IPS-18a (cell line): Measurements from ENCODE around the gene PEMT.

ENCODE experiments used
- H3K27ac ChIP-seq: one replicate; pipeline ENCODE4 v1.5.1; 2013; ENCODE audit warnings: low read length
- H3K27me3 ChIP-seq: one replicate; pipeline ENCODE4 v1.6.1; 2013; ENCODE audit warnings: mild to moderate bottlenecking, low read length; ENCODE audit not compliant: control insufficient read depth, insufficient read depth
- H3K36me3 ChIP-seq: one replicate; pipeline ENCODE4 v1.6.1; 2013; ENCODE audit warnings: low read depth, low read length; ENCODE audit not compliant: control insufficient read depth
- H3K4me1 ChIP-seq: one replicate; pipeline ENCODE4 v1.6.1; 2013; ENCODE audit warnings: low read depth, low read length; ENCODE audit not compliant: control insufficient read depth
- H3K4me3 ChIP-seq: one replicate; pipeline ENCODE4 v1.5.1; 2013; ENCODE audit warnings: low read length
- H3K9ac ChIP-seq: one replicate; pipeline ENCODE4 v1.6.1; 2013; ENCODE audit warnings: mild to moderate bottlenecking, low read length, moderate library complexity
- H3K9me3 ChIP-seq: one replicate; pipeline ENCODE4 v1.6.1; 2013; ENCODE audit warnings: low read depth, low read length; ENCODE audit not compliant: control insufficient read depth

The PEMT gene

DNA sequence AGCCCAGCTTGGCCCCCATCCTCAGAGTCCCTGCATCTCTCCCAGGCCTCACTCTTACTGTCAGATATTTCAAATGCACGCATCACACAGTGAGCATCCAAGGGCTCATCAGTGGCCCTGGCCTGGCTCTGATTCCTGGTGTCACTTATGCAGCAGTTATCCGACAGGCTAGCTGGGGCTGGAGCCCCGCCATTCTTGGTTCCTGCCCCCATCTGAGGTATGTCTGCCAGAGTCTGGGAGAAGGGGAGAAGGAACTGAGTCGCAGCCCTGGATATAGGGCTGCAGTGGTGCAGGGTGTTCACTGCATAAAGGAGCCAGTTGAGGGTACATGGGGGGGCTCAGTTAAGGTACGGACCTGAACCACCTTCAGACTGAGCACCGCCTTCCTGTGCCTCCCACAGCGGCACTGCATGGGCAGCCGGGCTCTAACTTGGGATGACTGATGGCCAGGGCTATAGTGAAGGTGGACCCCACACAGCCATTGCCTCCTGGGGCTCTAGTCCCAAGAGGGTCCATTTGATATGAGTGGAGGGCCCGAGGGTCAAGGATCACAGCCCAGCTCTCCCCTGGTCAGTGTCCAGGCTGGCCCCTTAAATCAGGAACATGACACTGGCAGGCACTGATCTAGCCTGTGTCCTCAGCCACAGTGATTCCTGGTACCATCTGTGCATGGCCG lies 93.5 kb downstream of the PEMT start:
- peaks cover 10% of the 10 kb centered on the region for H3K4me1 ChIP-seq
- no peak overlapping the region for H3K27ac ChIP-seq
- H3K9me3 ChIP-seq: no peaks in the 10 kb centered on the region
- H3K27me3 ChIP-seq: peaks cover 30% of the 10 kb centered on the region
- H3K4me3 ChIP-seq: no peak overlapping the region
- no peaks in the 10 kb centered on the region for H3K36me3 ChIP-seq
- no peak overlapping the region for H3K9ac ChIP-seq

DNA sequence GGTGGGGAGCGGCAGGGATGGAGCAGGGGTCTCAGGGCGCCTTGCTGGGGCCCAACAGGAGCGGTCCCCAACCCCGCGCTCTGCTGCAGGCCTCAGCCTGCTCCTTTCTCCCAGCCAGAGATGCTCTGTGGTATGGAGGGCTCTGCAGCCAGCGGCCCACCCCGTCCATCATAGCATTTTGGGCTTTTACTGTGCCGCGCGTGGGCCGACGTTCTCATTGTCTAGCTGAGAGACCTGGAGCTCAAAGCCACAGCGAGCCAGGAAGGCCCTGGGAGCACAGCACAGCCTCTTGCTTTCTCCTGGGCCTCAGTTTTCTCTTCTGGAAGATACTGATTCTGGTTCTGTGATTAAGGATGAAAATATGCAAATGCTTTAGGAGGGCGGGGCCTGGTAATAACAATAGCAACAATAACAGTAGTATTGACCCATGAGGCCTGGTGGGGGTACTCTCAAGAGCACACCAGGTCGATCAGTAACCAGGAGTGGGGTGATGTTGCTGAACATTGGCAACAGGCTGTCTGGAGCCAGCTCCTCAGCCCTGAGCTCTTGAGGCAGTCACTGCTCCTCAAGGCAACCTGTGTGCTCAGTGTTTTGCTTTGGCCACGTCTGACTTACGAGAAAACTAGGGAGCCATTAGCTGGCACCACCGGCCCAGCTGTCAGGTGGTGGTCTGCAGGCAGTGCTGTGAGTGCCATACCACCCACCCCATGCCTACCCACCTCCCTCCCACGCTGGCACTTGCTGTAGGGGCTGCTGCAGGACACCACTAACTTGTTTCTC lies 94.3 kb downstream of the PEMT start:
- Histone ChIP-seq H3K9me3 (no peaks in the 10 kb centered on the region), H3K36me3 (no peaks in the 10 kb centered on the region), H3K4me1 (peaks cover 13% of the 10 kb centered on the region), H3K4me3 (peak overlapping the region; percentile 16), H3K27me3 (peaks cover 30% of the 10 kb centered on the region), H3K9ac (no peak overlapping the region), H3K27ac (no peak overlapping the region)

DNA sequence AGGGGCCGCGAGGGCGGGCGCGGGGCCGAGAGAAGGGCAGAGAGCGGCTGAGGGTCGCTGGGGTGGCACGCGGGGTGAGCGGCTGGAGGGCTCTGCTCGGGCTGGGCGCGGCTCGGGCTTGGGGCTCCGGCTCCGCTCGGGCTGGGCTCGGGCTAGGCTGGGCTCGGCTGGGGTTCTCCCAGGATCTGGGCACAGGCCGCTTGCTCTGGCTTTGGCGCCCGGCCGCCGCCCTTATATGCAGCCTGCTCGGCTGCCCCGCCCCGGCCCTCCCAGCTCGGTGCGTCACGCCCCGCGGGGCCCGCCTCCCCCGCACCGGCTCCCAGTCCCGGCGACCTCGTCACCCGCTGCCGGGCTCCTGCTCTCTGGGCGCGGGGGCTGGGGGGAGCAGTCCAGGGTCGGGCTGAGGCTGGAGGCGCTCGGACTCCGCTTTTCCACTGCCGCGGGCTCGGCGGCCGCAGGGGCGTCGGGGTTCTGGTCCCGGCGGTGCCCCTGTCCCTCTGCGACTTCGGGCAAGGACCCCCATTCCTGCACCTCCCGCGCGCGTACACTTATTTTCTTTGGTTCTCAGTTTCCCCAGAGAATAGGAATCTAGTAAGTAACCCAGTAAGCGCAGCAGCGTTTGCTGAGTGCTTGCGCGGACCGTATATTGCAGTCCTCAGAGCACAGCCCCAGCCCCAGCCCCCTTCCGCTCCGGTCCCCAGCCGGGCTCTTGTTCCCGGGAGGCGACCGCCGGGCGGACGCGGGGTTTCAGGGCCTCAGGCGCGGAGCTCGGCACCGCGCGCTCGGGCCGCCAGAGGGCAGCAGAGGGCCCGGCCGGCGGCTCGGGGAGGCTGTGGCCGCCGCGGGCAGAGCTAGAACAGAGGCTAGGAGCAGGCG lies 95.1 kb downstream of the PEMT start, which contains the start of gene RASD1:
RASD1 (minus strand) TSS at position 207 of the 876 bp plus-strand sequence. CDS start 214 bp downstream, outside the sequence.
- H3K4me1 ChIP-seq: peaks cover 13% of the 10 kb centered on the region
- peak within 1 kb of the TSS; percentile 35 for H3K9ac ChIP-seq
- peaks cover 30% of the 10 kb centered on the region for H3K27me3 ChIP-seq
- peaks cover 4% of the 10 kb centered on the region for H3K36me3 ChIP-seq
- no peak within 1 kb of the TSS for H3K27ac ChIP-seq
- H3K9me3 ChIP-seq: no peaks in the 10 kb centered on the region
- peak within 1 kb of the TSS; percentile 78 for H3K4me3 ChIP-seq

DNA sequence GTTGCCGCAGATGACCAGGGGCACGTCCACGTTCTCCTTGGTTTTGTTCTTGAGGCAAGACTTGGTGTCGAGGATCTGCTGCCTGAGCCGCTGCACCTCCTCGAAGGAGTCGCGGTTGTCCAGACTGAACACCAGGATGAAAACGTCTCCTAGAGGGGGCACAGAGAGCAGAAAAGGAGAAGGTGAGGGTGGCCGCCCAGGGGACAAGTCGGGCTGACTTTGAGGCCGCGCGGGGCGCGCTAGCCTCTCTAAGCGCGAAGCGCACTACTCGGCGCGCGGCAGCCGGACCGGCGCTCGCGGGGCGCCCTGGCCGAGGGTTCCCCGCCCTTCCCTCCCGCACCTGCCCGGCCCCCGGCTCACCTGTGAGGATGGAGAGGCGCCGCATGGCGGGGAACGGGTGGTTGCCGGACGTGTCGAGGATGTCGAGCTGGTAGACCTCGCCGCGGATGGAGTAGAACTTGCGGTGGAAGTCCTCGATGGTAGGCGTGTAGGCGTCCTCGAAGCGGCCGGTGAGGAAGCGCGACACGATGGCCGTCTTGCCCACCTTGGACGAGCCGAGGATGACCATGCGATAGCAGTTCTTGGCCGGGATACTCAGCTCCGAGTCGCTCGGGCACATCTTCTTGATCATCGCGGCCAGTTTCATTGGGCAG lies 95.8 kb downstream of the PEMT start:
- Histone ChIP-seq H3K4me3 (peak overlapping the region; percentile 61), H3K9me3 (no peaks in the 10 kb centered on the region), H3K4me1 (peaks cover 13% of the 10 kb centered on the region), H3K27me3 (peaks cover 30% of the 10 kb centered on the region), H3K27ac (no peak overlapping the region), H3K36me3 (peaks cover 9% of the 10 kb centered on the region), H3K9ac (peak overlapping the region; percentile 35)

DNA sequence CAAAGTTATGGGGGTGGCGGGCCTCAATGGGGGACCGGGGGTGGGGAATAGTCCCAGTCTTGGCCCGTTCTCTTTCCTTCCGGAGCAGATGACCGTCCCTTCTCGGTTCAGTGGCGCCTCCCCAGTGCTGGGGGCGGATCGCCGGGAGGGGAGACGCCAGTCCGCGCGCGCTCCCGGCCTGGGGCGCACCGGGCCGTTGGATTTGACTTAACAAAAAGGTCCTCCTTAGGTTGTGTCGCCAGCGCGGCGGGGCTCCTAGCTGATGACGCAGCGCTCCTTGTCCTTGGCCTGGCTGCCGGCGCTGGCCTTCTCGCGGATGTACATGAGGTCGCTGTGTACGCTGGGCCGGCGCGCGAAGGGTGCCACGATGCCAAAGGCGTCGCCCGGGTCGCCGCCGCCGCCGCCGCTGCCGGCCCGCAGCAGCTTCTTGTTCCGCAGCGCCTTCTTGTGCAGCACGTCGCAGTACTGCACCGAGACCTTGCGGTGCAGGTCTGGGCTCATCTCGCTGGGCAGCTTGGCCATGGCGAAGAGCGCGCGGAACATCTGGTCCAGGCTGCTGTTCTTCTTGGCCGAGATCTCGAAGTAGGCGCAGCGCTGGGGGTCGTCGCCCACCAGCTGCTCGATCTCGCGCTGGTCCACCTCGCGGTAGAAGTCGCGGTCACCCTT lies 96.5 kb downstream of the PEMT start:
- no peak overlapping the region for H3K27ac ChIP-seq
- peak overlapping the region; percentile 61 for H3K4me3 ChIP-seq
- H3K9me3 ChIP-seq: no peaks in the 10 kb centered on the region
- H3K36me3 ChIP-seq: peaks cover 9% of the 10 kb centered on the region
- no peak overlapping the region for H3K9ac ChIP-seq
- peaks cover 30% of the 10 kb centered on the region for H3K27me3 ChIP-seq
- H3K4me1 ChIP-seq: peaks cover 13% of the 10 kb centered on the region

DNA sequence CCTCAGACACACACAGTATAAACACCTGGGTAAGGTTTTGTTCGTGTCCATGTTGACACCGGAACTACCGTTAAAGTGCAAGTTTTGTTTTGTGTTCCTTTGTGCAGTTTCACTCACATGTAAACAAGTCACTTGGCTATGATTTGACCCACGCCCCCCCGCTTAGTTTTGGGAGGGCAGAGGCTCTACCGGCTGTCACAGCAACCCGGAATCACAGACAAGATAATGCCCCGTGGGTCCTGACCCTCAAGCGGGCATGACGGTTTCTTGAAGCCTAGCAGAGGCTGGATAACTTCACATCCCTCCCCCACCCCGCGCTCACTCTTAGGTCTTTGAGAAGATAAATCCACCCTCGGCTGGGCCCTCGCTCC lies 97.0 kb downstream of the PEMT start:
- peaks cover 9% of the 10 kb centered on the region for H3K36me3 ChIP-seq
- H3K4me1 ChIP-seq: peaks cover 13% of the 10 kb centered on the region
- peak overlapping the region; percentile 61 for H3K4me3 ChIP-seq
- no peaks in the 10 kb centered on the region for H3K9me3 ChIP-seq
- no peak overlapping the region for H3K27ac ChIP-seq
- H3K27me3 ChIP-seq: peaks cover 30% of the 10 kb centered on the region
- H3K9ac ChIP-seq: no peak overlapping the region

DNA sequence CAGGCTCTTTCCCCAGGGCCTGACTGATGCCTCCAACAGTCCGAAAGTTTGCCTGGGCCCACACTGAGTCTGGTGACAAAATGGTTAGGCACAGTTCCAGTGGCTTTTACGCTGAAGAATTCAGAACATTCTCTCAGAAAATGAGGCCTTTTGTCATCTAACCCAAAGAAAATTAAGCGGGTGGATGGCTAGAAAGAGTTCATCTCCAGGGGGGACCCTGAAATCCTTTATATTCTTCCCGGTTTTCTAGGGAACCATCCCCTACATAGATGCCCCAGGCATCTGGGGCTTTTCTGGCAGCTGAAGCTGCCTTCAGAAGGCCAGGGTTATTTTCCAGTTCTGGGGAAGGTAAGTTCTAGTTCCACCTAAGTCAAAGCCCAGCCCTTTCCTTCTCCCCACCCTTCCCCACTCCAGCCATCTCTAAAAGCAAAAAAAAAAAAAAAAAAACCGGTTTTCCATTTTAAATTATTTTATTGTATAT lies 97.5 kb downstream of the PEMT start:
- Histone ChIP-seq H3K4me1 (peaks cover 13% of the 10 kb centered on the region), H3K9me3 (no peaks in the 10 kb centered on the region), H3K27me3 (peaks cover 30% of the 10 kb centered on the region), H3K9ac (no peak overlapping the region), H3K36me3 (peaks cover 9% of the 10 kb centered on the region), H3K4me3 (peak overlapping the region; percentile 61), H3K27ac (no peak overlapping the region)

DNA sequence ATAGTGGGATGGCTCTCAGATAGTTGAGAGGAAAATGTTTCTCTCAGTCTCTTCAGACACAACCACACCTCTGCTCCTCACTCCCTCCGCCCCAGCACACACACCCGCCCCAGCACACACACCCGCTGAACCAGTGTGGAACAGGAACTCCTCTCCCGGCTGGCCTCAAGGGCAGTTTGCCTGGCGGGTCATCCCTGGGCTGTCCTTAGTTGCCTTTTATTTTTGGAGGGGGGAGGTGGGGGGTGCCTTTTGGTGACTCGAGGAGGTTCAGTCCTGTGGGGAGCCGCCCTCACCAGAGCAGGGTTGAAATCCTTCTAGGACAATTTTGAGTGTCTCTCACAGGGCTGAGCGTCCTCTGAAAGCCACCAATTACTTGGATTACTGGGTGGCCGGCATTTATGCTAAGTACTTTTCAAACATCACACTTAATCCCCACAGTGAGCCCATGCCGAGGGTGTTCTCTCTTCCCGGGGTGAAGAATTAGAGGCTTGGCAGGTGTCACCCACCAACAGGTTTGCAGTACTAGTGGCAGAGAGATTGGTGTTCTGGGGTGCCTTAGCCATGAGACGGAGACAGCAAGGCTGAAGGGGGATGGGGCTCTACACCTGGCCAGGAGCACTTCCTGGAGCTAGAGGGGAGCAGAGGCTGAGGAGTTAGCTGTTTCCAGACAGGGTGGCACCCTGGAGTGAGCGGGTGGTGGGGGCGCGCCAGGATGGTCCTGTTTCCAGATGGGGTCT lies 98.1 kb downstream of the PEMT start:
- Histone ChIP-seq H3K4me3 (no peak overlapping the region), H3K27ac (no peak overlapping the region), H3K36me3 (peaks cover 9% of the 10 kb centered on the region), H3K9me3 (no peaks in the 10 kb centered on the region), H3K4me1 (peaks cover 13% of the 10 kb centered on the region), H3K27me3 (peaks cover 30% of the 10 kb centered on the region), H3K9ac (no peak overlapping the region)

DNA sequence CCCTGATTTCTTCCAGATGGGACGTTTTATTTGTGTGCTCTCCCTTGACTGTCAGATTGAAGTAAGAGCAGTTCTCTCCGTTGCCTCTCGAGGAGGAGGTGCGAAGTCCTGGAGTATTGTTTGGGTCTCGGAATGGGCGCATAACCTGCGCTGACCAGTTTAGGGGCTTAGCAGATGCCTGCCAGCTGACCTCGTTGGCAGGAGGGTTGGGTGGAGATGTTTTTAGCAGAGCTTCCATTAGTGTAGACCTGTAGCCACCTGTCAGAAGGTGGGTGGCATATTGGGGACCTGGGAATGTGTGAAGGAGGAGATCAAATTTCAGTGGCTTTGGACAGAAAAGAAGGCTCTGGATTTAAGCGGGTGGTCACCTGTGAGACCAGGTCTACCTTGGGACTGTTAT lies 98.9 kb downstream of the PEMT start:
- Histone ChIP-seq H3K9ac (no peak overlapping the region), H3K4me3 (no peak overlapping the region), H3K27ac (no peak overlapping the region), H3K9me3 (no peaks in the 10 kb centered on the region), H3K4me1 (peaks cover 13% of the 10 kb centered on the region), H3K27me3 (peaks cover 30% of the 10 kb centered on the region), H3K36me3 (peaks cover 16% of the 10 kb centered on the region)

DNA sequence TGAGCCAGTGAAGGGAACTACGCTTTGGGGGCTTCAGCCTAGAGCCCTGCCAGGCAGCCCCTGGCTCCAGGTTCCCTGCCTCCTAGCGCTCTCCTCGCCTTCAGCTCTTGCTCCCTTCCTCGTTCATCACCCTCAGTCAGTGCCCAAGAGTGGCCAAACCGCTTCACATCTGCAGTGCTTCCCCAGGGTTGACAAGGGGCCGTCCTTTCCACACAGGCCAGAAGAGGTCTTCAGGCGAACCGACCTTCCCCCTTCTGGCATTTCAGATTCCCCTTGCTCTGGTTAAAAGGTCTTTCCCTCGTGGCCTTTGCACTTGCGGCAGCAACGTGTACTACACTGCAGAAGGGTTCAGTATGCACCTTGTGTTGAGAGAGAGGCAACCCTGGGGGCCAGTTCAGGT lies 99.4 kb downstream of the PEMT start:
- Histone ChIP-seq H3K4me3 (no peak overlapping the region), H3K27ac (no peak overlapping the region), H3K27me3 (peaks cover 30% of the 10 kb centered on the region), H3K9me3 (no peaks in the 10 kb centered on the region), H3K9ac (no peak overlapping the region), H3K36me3 (peaks cover 18% of the 10 kb centered on the region), H3K4me1 (peaks cover 13% of the 10 kb centered on the region)
